Activated CD4-positive, alpha-beta T cell treated with anti-CD3 and anti-CD28 coated beads for 24 hours (primary cell): Measurements from ENCODE around the gene RASSF8.

Experiments used
- DNase-seq, 2 donors: peaks; one replicate each; pipeline ENCODE4 v3.0.0-alpha.2; 2020; ENCODE audit warnings: low read depth in 2 of 2

Gene RASSF8

GRCh38 chr12:26124446-26125399 lies 166.2 kb downstream of the RASSF8 start, which contains the start of gene BHLHE41:
BHLHE41 (minus strand) TSS chr12:26125037; CDS start chr12:26124779, 258 bp downstream.
- DNase-seq = no peak

- peak in 1 of 2 donors; percentile 40 for DNase-seq
These were observed 167.2 kb downstream of the RASSF8 start for GRCh38 chr12:26125400-26126339.

GRCh38 chr12:26126340-26127284 lies 168.1 kb downstream of the RASSF8 start:
- peak in 1 of 2 donors; percentile 23 for DNase-seq

- DNase-seq = no peak
These were observed 168.9 kb downstream of the RASSF8 start for GRCh38 chr12:26127404-26127803.

GRCh38 chr12:26128168-26128567 lies 169.7 kb downstream of the RASSF8 start:
- no peak for DNase-seq
